HG03565 (cell line): ENCODE results near the gene ZBED6.
"Not testable (repeated sequence)": the region's sequence is repeated elsewhere in the genome, so short reads cannot be mapped to it uniquely, and the experiment has no call there.

Experiments used
- ATAC-seq: cut with Tn5 transposase; IDR thresholded peaks from one replicate; pipeline ENCODE4 v1.9.1; 2021; ENCODE audit warnings: mild to moderate bottlenecking, moderate library complexity; ENCODE audit not compliant: unreplicated experiment

ZBED6 gene

GRCh38 chr1:203778146-203778545 is 17.3 kb upstream of the ZBED6 start:
- ATAC-seq: no peak

- no peak for ATAC-seq
Measured at GRCh38 chr1:203778789-203779188, 16.6 kb upstream of the ZBED6 start.

DNA sequence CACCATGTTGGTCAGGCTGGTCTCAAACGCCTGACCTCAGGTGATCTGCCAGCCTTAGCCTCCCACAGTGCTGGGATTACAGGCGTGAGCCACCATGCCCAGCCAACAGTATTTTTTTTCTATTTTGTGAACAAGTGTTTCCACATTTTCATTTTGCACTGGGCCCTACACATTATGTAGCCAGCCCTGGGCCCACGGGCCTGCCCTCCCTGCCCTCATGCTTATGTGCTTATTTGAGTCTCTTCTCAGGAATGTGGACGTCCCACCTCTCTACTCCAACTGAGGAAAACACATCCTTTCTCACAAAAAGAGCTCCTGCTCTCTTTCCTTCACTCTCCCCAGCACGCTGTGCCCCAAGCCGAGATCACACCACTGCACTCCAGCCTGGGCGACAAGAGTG is 13.5 kb upstream of the ZBED6 start:
- no peak for ATAC-seq

DNA sequence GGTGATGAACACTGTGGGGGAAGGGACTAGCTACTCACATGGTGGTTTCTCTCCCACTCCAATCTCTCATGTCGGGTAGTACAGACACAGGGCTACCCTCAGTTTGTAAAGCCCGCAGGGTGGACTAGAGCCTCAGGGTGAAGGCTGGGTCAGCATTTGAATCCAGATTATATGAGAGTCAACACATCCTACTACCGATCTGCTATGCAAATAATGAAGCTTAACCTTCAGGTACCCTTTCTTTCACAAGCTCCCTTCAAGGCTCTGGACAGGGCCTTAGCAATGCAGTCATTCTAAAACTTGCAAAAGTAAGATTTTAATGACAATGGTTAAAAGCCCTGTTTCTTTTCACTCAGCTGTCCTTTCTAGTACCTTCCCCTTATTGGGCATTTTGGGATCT is 5.5 kb upstream of the ZBED6 start:
- ATAC-seq: no peak

GRCh38 chr1:203791498-203791897 is 3.9 kb upstream of the ZBED6 start:
- ATAC-seq: no peak

- ATAC-seq: no peak
Measured at GRCh38 chr1:203792486-203792885, 2.9 kb upstream of the ZBED6 start.

DNA sequence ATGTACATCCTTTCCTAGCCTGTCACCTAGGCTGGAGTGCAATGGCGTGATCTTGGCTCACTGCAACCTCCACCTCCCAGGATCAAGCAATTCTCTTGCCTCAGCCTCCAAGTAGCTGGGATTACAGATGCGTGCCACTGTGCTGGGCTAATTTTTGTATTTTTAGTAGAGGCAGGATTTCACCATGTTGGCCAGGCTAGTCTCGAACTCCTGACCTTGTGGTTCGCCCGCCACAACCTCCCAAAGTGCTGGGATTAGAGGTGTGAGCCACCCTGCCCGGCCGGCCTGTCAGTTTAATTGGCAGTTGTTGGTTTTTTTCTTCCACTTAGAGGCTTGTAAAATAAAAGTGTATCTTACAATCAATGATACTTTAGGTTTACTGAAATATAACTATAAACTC is 1.9 kb upstream of the ZBED6 start:
- ATAC-seq: not testable (repeated sequence)

GRCh38 chr1:203794764-203795440 is 521 bp upstream of the ZBED6 start:
- no peak for ATAC-seq

DNA sequence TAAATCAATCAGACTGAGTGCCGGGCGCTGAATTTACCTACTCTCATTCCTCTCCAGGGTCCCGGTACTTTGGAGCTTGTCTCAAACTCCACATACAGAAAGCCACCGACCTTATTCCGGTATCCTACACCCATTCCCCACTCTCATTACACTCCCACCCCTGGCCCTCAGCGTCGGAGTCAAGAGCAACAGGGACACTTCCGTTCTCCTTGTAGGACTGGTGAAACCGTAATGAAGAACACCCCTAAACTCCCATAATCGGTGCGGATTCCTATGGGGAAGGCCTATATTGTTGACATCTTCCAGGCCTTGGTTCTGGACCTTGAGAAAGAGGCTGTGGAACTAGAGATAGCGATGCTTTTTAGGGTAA is 798 bp downstream of the ZBED6 start:
- ATAC-seq: no peak

- ATAC-seq: no peak
Measured at GRCh38 chr1:203797216-203797615, 1.8 kb downstream of the ZBED6 start.

- ATAC-seq: no peak
Measured at GRCh38 chr1:203797948-203798655, 2.7 kb downstream of the ZBED6 start.

DNA sequence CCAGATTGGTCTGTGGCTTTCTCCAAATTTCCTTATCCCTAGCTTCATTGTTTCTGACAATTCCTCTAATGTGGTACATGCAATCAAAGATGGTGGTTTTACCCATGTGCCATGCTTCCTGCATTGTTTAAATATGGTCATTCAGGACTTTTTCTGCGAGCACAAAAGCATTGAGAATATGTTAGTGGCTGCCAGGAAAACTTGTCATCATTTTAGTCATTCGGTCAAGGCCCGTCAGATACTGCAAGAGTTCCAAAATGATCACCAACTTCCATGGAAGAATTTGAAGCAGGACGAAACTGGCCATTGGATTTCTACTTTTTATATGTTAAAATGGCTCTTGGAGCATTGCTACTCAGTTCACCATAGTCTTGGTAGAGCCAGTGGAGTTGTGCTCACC is 3.7 kb downstream of the ZBED6 start:
- no peak for ATAC-seq

DNA sequence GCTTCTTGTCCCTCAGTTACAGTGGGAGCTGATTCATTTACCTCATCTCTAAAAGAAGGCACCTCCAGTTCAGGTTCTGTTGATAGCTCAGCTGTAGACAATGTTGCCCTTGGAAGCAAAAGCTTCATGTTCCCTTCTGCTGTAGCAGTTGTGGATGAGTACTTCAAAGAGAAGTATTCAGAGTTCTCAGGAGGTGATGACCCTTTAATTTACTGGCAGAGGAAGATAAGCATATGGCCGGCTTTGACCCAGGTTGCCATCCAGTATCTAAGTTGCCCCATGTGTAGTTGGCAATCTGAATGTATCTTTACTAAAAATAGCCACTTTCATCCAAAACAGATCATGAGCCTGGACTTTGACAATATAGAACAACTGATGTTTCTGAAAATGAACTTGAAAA is 4.5 kb downstream of the ZBED6 start:
- ATAC-seq: no peak

DNA sequence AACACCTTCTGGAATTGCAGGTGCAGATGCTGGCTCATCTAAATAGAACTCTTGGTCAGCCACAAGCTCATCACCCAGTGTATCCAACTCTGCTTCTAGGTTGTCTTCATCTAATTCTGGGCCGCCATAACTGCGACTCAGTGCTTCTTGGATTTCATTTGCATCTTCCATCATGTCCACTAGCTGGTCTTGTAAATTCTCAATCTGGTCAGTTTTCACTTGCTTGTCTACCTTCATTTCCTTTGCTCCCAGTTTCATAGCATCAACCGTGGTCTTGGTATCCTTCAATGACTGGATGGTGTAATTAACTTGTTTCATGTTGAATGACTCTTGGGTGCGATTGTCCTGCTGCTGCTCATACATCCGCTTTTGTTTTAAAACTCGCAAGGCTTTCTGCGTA is 10.3 kb downstream of the ZBED6 start:
- no peak for ATAC-seq

DNA sequence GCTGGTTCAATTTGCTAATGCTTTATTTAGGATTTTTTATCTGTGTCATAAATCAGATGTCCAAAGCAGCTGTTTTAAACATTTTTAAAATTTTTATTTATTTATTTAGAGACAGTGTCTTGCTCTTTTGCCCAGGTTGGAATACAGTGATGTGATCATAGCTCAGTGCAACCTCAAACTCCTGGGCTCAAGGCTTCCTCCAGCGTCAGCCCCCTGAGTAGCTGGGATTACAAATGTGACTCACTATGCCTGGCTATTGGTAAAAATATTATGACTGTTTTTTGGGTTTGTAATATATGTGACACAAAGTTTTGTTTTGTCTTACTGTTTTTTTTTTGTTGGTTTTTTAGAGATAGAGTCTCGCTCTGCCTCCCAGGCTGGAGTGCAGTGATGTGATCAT is 11.8 kb downstream of the ZBED6 start:
- no peak for ATAC-seq

- ATAC-seq: no peak
Measured at GRCh38 chr1:203813581-203814341, 18.3 kb downstream of the ZBED6 start.

DNA sequence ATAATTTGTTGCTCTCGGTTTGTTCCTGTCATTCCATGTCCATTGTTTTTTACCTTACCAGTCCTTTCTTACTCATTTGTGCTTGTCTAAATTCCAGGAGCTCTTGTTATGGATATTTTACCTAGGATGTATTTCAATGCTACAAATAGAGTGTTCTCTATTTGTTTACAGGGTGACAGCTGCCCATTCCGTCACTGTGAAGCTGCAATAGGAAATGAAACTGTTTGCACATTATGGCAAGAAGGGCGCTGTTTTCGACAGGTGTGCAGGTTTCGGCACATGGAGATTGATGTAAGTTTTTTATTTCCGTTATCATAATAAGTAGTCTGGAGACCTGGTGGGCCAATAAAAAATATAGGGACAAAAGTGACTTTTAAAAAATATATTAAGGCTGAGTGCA is 23.0 kb downstream of the ZBED6 start:
- no peak for ATAC-seq

GRCh38 chr1:203823306-203823705 is 27.9 kb downstream of the ZBED6 start:
- no peak for ATAC-seq

DNA sequence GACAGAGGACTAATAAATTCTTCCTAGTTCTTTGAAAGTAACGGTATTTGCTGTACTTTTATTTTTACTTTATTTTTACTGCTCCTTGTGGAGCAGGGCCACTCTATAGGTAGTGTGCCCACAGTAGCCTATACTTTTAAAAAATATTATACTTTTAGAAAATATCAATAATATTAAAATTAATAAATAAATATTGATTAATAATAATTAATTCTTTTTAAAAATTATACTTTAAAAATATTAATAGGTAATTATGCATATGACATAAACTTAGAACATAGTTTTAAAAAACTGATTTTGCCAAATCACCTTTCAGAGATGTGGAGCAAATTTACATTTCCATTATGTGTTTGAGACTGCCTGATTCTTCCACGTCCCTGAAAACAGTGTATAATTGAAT is 30.8 kb downstream of the ZBED6 start:
- ATAC-seq: no peak

DNA sequence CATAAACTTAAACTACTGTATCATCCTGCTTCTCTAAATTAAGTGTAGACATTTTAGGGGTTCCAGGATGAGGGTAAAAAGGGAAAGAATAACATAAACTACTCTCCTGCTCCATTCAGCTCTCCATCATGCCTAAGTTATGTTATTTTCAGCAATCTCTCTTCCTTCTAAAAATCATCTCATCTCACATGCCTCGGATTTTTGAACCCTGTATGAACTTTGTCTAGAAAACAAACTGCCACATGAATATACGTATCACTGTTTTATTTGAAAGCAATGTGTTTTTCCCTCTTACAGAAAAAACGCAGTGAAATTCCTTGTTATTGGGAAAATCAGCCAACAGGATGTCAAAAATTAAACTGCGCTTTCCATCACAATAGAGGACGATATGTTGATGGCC is 32.6 kb downstream of the ZBED6 start:
- no peak for ATAC-seq

- ATAC-seq: no peak
Measured at GRCh38 chr1:203828503-203828902, 33.1 kb downstream of the ZBED6 start.

GRCh38 chr1:203829247-203829646 is 33.8 kb downstream of the ZBED6 start:
- ATAC-seq: not testable (repeated sequence)
